DMS53 treated with DMSO at 0.1 percent for 48 hours (cell line): ENCODE results near the gene BYSL.
A peak's percentile ranks its signal among the peaks of the same experiment; 100 is the strongest.

Source experiments
- DNase-seq: peaks from one replicate; lab custom pipeline; 2025; ENCODE audit not compliant: unreplicated experiment; lab: John Stamatoyannopoulos, UW

BYSL gene

GRCh38 chr6:41914343-41914742 lies 7.0 kb upstream of the BYSL start:
- DNase-seq: no peak

- no peak for DNase-seq
Measured at GRCh38 chr6:41914869-41915530, 6.3 kb upstream of the BYSL start.

GRCh38 chr6:41917528-41917927 lies 3.8 kb upstream of the BYSL start:
- DNase-seq: no peak

GRCh38 chr6:41921712-41921998 lies 356 bp downstream of the BYSL start:
- DNase-seq: no peak

GRCh38 chr6:41922154-41922553 lies 855 bp downstream of the BYSL start:
- no peak for DNase-seq

GRCh38 chr6:41927253-41927652 lies 6.0 kb downstream of the BYSL start:
- DNase-seq: no peak

- DNase-seq: no peak
Measured at GRCh38 chr6:41929924-41930323, 8.6 kb downstream of the BYSL start.

GRCh38 chr6:41931792-41932191 lies 10.5 kb downstream of the BYSL start:
- no peak for DNase-seq

GRCh38 chr6:41932378-41932777 lies 11.1 kb downstream of the BYSL start:
- DNase-seq: no peak

- DNase-seq: no peak
Measured at GRCh38 chr6:41934278-41935192, 13.2 kb downstream of the BYSL start.

GRCh38 chr6:41935193-41935574 lies 13.9 kb downstream of the BYSL start:
- DNase-seq: no peak

GRCh38 chr6:41935685-41936072 lies 14.4 kb downstream of the BYSL start:
- DNase-seq: no peak

GRCh38 chr6:41936073-41936837 lies 15.0 kb downstream of the BYSL start:
- DNase-seq: peak; percentile 84

GRCh38 chr6:41937472-41937860 lies 16.2 kb downstream of the BYSL start:
- no peak for DNase-seq

- no peak for DNase-seq
Measured at GRCh38 chr6:41937861-41938574, 16.7 kb downstream of the BYSL start.

- no peak for DNase-seq
Measured at GRCh38 chr6:41938590-41939175, 17.4 kb downstream of the BYSL start.

GRCh38 chr6:41939176-41939847 lies 18.0 kb downstream of the BYSL start:
- DNase-seq: no peak

GRCh38 chr6:41939848-41940758 lies 18.8 kb downstream of the BYSL start:
- no peak for DNase-seq

- DNase-seq: no peak
Measured at GRCh38 chr6:41940759-41941279, 19.5 kb downstream of the BYSL start.
